TTC549 (cell line): ENCODE measurements around the gene RASSF10.

Experiments used
- FAIRE-seq: peaks from 2 replicates; lab custom pipeline; 2012; peaks lifted over from hg19 to GRCh38; lab: Jason Lieb, UNC

RASSF10 gene

DNA sequence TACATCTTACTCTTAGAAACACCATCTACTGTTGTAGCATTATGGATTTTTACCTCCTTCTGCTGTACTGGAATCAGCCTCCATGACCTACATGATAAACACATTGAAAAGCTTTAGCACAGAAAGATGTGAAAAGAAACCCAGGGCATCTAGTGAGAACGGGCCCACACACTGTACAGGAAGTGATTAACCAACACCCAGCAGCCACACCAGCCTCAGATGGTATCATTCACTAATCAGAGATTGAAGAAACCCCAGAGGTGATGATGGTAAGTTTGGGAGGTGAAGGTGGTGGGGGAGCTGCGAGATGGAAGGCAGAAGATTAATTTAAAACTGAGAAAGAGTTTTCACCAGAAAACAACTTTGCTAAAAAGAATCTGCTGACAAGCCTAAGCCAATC is 46.1 kb downstream of the RASSF10 start:
- no peak for FAIRE-seq

DNA sequence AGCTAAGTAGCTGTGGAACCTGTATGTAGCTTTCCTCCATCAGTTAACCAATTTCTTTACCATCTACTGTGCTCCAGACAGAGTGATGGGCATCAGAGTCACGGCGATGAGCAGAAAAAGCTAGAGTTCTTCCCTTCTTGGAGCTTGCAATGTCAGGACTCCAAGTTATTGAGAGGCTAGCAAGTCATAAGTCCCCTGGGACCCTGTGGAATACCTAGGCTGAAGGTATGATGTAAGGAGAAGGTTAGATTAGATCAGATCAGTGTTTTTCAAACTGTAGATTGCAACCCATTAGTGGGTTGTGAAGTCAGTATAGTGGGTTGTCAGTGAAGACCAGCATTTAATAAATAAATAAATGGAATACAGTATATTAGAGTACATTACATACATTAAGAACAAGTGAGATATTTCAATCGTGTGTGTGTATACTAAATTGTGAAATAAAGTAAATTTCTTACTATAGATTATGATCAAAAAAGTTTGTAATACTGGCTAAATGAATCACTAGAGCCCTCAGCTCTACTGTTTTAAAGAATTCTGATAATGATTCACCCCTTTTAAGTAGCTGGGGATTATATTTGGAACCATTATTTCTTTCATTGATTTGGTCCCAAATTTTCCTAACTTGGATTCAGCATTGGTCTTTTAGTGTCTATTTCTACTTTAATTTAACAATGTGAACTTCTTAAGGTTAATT is 52.3 kb downstream of the RASSF10 start:
- no peak for FAIRE-seq
